ENCODE measurements around the gene CAD. TPM values are rescaled to one million over a fixed set of nuclear protein-coding genes. Genes with fewer than 3 reads are reported as not detected.

The CAD gene
- total RNA-seq, 2 donors from 2014 or later = 18.4 to 36.9 TPM

- Histone ChIP-seq H3K4me1 (peaks cover 11% of the 10 kb centered on the region), H3K27ac (no peak overlapping the region), H3K36me3 (replicated peaks in 1 of 2; ENCODE audit: insufficient read depth in 1 of 2, low read depth in 2 of 2) (no peaks in the 10 kb centered on the region), H3K4me3 (no peak overlapping the region), H3K27me3 (no peaks in the 10 kb centered on the region), H3K9me3 (no peaks in the 10 kb centered on the region)
- ATAC-seq (no peak), DNase-seq (no peak)
- intact Hi-C loops (cut with DNase I) = no loop called here
- WGBS, 2 donors = 48 to 54% methylated on average over 12 of the region's 12 CpGs
- TF ChIP-seq, protein P1, sequence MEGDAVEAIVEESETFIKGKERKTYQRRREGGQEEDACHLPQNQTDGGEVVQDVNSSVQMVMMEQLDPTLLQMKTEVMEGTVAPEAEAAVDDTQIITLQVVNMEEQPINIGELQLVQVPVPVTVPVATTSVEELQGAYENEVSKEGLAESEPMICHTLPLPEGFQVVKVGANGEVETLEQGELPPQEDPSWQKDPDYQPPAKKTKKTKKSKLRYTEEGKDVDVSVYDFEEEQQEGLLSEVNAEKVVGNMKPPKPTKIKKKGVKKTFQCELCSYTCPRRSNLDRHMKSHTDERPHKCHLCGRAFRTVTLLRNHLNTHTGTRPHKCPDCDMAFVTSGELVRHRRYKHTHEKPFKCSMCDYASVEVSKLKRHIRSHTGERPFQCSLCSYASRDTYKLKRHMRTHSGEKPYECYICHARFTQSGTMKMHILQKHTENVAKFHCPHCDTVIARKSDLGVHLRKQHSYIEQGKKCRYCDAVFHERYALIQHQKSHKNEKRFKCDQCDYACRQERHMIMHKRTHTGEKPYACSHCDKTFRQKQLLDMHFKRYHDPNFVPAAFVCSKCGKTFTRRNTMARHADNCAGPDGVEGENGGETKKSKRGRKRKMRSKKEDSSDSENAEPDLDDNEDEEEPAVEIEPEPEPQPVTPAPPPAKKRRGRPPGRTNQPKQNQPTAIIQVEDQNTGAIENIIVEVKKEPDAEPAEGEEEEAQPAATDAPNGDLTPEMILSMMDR (IDR thresholded peaks at IDR 0.05) = no peak
- no peak for TF ChIP-seq POLR2A (IDR thresholded peaks at IDR 0.05)
Observed at GRCh38 chr2:27249159-27249890, 32.2 kb downstream of the CAD start.

GRCh38 chr2:27249891-27250651 lies 32.9 kb downstream of the CAD start:
- Histone ChIP-seq H3K4me1 (peaks cover 11% of the 10 kb centered on the region), H3K9me3 (no peaks in the 10 kb centered on the region), H3K4me3 (no peak overlapping the region), H3K27ac (no peak overlapping the region), H3K36me3 (replicated peaks in 1 of 2; ENCODE audit: insufficient read depth in 1 of 2, low read depth in 2 of 2) (no peaks in the 10 kb centered on the region), H3K27me3 (no peaks in the 10 kb centered on the region)
- TF ChIP-seq, protein P1 (IDR thresholded peaks at IDR 0.05) = peak; percentile 47 to 71 (median 58)
- no peak for TF ChIP-seq POLR2A (IDR thresholded peaks at IDR 0.05)
- DNase-seq (peak; percentile 37 to 66 (median 53)), ATAC-seq (peak; percentile 81)
- 20 to 44% methylated on average over 6 to 22 of the region's 22 CpGs for WGBS, 2 donors
- intact Hi-C loops (cut with DNase I) = no loop called here

DNA sequence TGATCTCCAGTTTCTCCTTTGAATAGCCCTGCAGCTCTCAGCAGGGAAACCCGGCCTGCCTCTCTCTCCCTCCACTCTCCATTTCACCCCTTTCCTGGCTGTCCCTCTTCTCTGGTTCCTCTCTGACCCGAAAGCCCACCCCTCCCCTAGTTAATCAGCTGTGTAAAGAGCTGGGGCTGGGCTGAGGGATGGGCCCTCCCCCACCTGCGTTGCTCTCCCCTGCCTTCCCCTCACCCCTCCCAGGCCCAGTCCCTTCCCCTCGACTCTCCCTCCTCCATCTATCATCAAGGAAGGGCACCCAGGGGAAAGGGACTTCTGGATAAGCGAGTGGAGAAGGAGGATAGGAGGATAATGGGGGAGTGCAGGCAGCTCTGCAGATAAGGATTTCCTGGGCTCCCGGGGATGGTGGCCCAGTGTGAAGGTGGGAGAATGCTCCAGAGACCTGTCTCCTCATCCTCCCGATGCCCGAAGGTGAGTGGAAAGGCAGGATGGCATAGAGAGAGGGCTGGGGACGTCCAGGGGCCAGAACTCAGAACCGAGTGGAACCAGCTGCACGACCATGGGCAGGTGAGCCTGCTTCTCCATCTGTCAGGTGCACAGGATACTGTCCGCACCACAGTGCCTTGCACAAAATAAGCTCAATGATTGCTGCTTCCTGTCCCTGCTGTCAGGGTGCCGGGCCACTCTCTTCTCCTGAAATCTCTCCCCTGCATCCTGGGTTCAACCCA lies 33.6 kb downstream of the CAD start:
- TF ChIP-seq POLR2A (IDR thresholded peaks at IDR 0.05) = no peak
- TF ChIP-seq, protein P1 (IDR thresholded peaks at IDR 0.05) = no peak
- no peak for ATAC-seq
- WGBS, 2 donors = 61 to 67% methylated on average over 12 to 13 of the region's 13 CpGs
- Histone ChIP-seq H3K9me3 (no peaks in the 10 kb centered on the region), H3K27me3 (no peaks in the 10 kb centered on the region), H3K27ac (no peak overlapping the region), H3K36me3 (replicated peaks in 1 of 2; ENCODE audit: insufficient read depth in 1 of 2, low read depth in 2 of 2) (no peaks in the 10 kb centered on the region), H3K4me3 (no peak overlapping the region), H3K4me1 (peaks cover 11% of the 10 kb centered on the region)
- no peak for DNase-seq
- intact Hi-C loops (cut with DNase I) = no loop called here

GRCh38 chr2:27251766-27252165 lies 34.6 kb downstream of the CAD start:
- 80 to 81% methylated on average over 13 of the region's 13 CpGs for WGBS, 2 donors
- Histone ChIP-seq H3K27me3 (no peaks in the 10 kb centered on the region), H3K36me3 (replicated peaks in 1 of 2; ENCODE audit: insufficient read depth in 1 of 2, low read depth in 2 of 2) (no peaks in the 10 kb centered on the region), H3K27ac (no peak overlapping the region), H3K9me3 (no peaks in the 10 kb centered on the region), H3K4me3 (no peak overlapping the region), H3K4me1 (peaks cover 11% of the 10 kb centered on the region)
- TF ChIP-seq, protein P1 (IDR thresholded peaks at IDR 0.05) = no peak
- TF ChIP-seq POLR2A (IDR thresholded peaks at IDR 0.05) = no peak
- DNase-seq = no peak
- intact Hi-C loops (cut with DNase I) = no loop called here
- ATAC-seq = no peak
